ENCODE data around the gene IER5L.

The IER5L gene

GRCh38 chr9:129160712-129161533, 17.1 kb downstream of the IER5L start:
- no peak for DNase-seq

GRCh38 chr9:129156163-129156562, 21.9 kb downstream of the IER5L start:
- no peak for DNase-seq

GRCh38 chr9:129154866-129155477, 23.1 kb downstream of the IER5L start:
- no peak for DNase-seq

GRCh38 chr9:129151469-129151868, 26.6 kb downstream of the IER5L start:
- DNase-seq: no peak

- DNase-seq: no peak
Observed at GRCh38 chr9:129150672-129151211, 27.3 kb downstream of the IER5L start.

GRCh38 chr9:129150122-129150521, 27.9 kb downstream of the IER5L start:
- DNase-seq: no peak

GRCh38 chr9:129149442-129149841, 28.6 kb downstream of the IER5L start:
- DNase-seq: no peak

GRCh38 chr9:129148463-129149204, 29.4 kb downstream of the IER5L start:
- no peak for DNase-seq

GRCh38 chr9:129146441-129146941, 31.6 kb downstream of the IER5L start:
- DNase-seq: peak; percentile 40

GRCh38 chr9:129145841-129146292, 32.2 kb downstream of the IER5L start:
- no peak for DNase-seq

- no peak for DNase-seq
Observed at GRCh38 chr9:129145316-129145715, 32.7 kb downstream of the IER5L start.

- peak; percentile 84 for DNase-seq
Observed at GRCh38 chr9:129143031-129143927, 34.8 kb downstream of the IER5L start.

- DNase-seq: no peak
Observed at GRCh38 chr9:129142138-129142935, 35.7 kb downstream of the IER5L start.

- peak; percentile 26 for DNase-seq
Observed at GRCh38 chr9:129141066-129142041, 36.7 kb downstream of the IER5L start.

- peak; percentile 59 for DNase-seq
Observed at GRCh38 chr9:129140397-129141065, 37.5 kb downstream of the IER5L start.

GRCh38 chr9:129139993-129140396, 38.1 kb downstream of the IER5L start:
- peak; percentile 92 for DNase-seq

- DNase-seq: peak; percentile 90
Observed at GRCh38 chr9:129139233-129139992, 38.6 kb downstream of the IER5L start.

GRCh38 chr9:129138476-129139232, 39.4 kb downstream of the IER5L start:
- DNase-seq: no peak
